Left ventricle myocardium inferior (tissue), 1 donor: Measurements from ENCODE around the gene C14orf119. TPM values are rescaled to one million over a fixed set of nuclear protein-coding genes. Genes with fewer than 3 reads are reported as not detected.

Source experiments
- DNase-seq: peaks from one replicate; pipeline ENCODE4 v3.0.0-alpha.2; 2020
- H3K27ac ChIP-seq: fragments of 200-600 bp; replicated peaks from 2 replicates; pipeline ENCODE4 v1.8.0; 2021
- H3K27me3 ChIP-seq: fragments of 200-600 bp; 2 replicates; pipeline ENCODE4 v1.8.0; 2021; ENCODE audit warnings: low read depth
- H3K36me3 ChIP-seq: fragments of 200-600 bp; 2 replicates; pipeline ENCODE4 v1.8.0; 2021
- H3K4me1 ChIP-seq: fragments of 200-600 bp; 2 replicates; pipeline ENCODE4 v1.8.0; 2021
- H3K4me3 ChIP-seq: fragments of 200-600 bp; 2 replicates; pipeline ENCODE4 v1.8.0; 2021; ENCODE audit warnings: mild to moderate bottlenecking, moderate library complexity
- H3K9me3 ChIP-seq: fragments of 200-600 bp; replicated peaks from 2 replicates; pipeline ENCODE4 v1.8.0; 2021
- CTCF ChIP-seq: fragments of 200-600 bp; IDR thresholded peaks from 2 replicates; pipeline ENCODE4 v1.8.0; 2021; ENCODE audit warnings: antibody characterized with exemption, mild to moderate bottlenecking, borderline replicate concordance
- intact Hi-C: fragments of 100-400 bp; cut with micrococcal nuclease; formaldehyde crosslinking; loops from one replicate; pipeline ENCODE4 v1.11.0; 2022
- total RNA-seq: library from RNA; stranded (reverse); fragmentation: NEBNext Ultra II Directional; extraction: Animal tissue kit (Norgen Biotek cat#: 25700); gene quantifications from one replicate; pipeline ENCODE4 v1.2.1, GENCODE V29; 2021
- donor health status: DM: no; HTN: yes; CAD: no; lungs with severe emphysema.

Gene C14orf119
- total RNA-seq, 1 donor from 2014 or later: 25.2 TPM

- Histone ChIP-seq H3K36me3 (peaks cover 99% of the 10 kb centered on the region), H3K4me1 (peaks cover 36% of the 10 kb centered on the region), H3K27me3 (no peaks in the 10 kb centered on the region), H3K4me3 (no peak overlapping the region), H3K27ac (peak overlapping the region; percentile 52), H3K9me3 (no peaks in the 10 kb centered on the region)
- intact Hi-C loops: no loop called here
- no peak for TF ChIP-seq CTCF
- no peak for DNase-seq
These were observed 17.3 kb upstream of the C14orf119 start for GRCh38 chr14:23077962-23078361.

GRCh38 chr14:23078692-23079116 lies 16.6 kb upstream of the C14orf119 start:
- TF ChIP-seq CTCF: no peak
- intact Hi-C loops: no loop called here
- no peak for DNase-seq
- Histone ChIP-seq H3K27me3 (no peaks in the 10 kb centered on the region), H3K4me3 (no peak overlapping the region), H3K9me3 (no peaks in the 10 kb centered on the region), H3K36me3 (peaks cover 99% of the 10 kb centered on the region), H3K27ac (peak overlapping the region; percentile 52), H3K4me1 (peaks cover 30% of the 10 kb centered on the region)

- no peak for DNase-seq
- Histone ChIP-seq H3K9me3 (no peaks in the 10 kb centered on the region), H3K27me3 (no peaks in the 10 kb centered on the region), H3K36me3 (peaks cover 98% of the 10 kb centered on the region), H3K4me1 (peaks cover 30% of the 10 kb centered on the region), H3K27ac (no peak overlapping the region), H3K4me3 (no peak overlapping the region)
- intact Hi-C loops: no loop called here
- TF ChIP-seq CTCF: no peak
These were observed 15.6 kb upstream of the C14orf119 start for GRCh38 chr14:23079716-23080115.

GRCh38 chr14:23080474-23080873 lies 14.8 kb upstream of the C14orf119 start:
- Histone ChIP-seq H3K27ac (no peak overlapping the region), H3K9me3 (no peaks in the 10 kb centered on the region), H3K36me3 (peaks cover 98% of the 10 kb centered on the region), H3K4me3 (no peak overlapping the region), H3K27me3 (no peaks in the 10 kb centered on the region), H3K4me1 (peaks cover 31% of the 10 kb centered on the region)
- intact Hi-C loops: no loop called here
- DNase-seq: no peak
- TF ChIP-seq CTCF: no peak

GRCh38 chr14:23085458-23085857 lies 9.8 kb upstream of the C14orf119 start:
- no peak for DNase-seq
- peaks cover 31% of the 10 kb centered on the region for H3K4me1 ChIP-seq
- H3K4me3 ChIP-seq: no peak overlapping the region
- no peak for TF ChIP-seq CTCF
- no peaks in the 10 kb centered on the region for H3K9me3 ChIP-seq
- H3K27me3 ChIP-seq: no peaks in the 10 kb centered on the region
- peaks cover 98% of the 10 kb centered on the region for H3K36me3 ChIP-seq
- no peak overlapping the region for H3K27ac ChIP-seq
- intact Hi-C loops: no loop called here

- H3K9me3 ChIP-seq: no peaks in the 10 kb centered on the region
- no peak overlapping the region for H3K4me3 ChIP-seq
- intact Hi-C loops: no loop called here
- H3K4me1 ChIP-seq: peaks cover 38% of the 10 kb centered on the region
- peaks cover 98% of the 10 kb centered on the region for H3K36me3 ChIP-seq
- no peak for DNase-seq
- H3K27ac ChIP-seq: no peak overlapping the region
- H3K27me3 ChIP-seq: no peaks in the 10 kb centered on the region
- TF ChIP-seq CTCF: no peak
These were observed 8.7 kb upstream of the C14orf119 start for GRCh38 chr14:23086565-23086964.
